Effector memory CD4-positive, alpha-beta T cell (primary cell): ENCODE data around the gene SMCHD1.
A peak's percentile ranks its signal among the peaks of the same experiment; 100 is the strongest.

Experiments
- DNase-seq, 3 donors: peaks; one replicate each; pipeline ENCODE4 v3.0.0-alpha.2; 2020
- H3K27ac ChIP-seq: 2 replicates; pipeline ENCODE4 v1.7.0; 2013; ENCODE audit warnings: mild to moderate bottlenecking, low read length, moderate library complexity; ENCODE audit not compliant: insufficient read depth, poor library complexity, severe bottlenecking
- H3K27me3 ChIP-seq: replicated peaks from 2 replicates; pipeline ENCODE4 v1.7.0; 2013; ENCODE audit warnings: mild to moderate bottlenecking, low read length; ENCODE audit not compliant: insufficient read depth, control insufficient read depth, poor library complexity, severe bottlenecking
- H3K36me3 ChIP-seq: 2 replicates; pipeline ENCODE4 v1.7.0; 2013; ENCODE audit warnings: mild to moderate bottlenecking, low read length, moderate library complexity; ENCODE audit not compliant: control insufficient read depth, insufficient read depth
- H3K4me1 ChIP-seq: 2 replicates; pipeline ENCODE4 v1.7.0; 2013; ENCODE audit warnings: low read length, mild to moderate bottlenecking; ENCODE audit not compliant: control insufficient read depth, insufficient read depth, poor library complexity, severe bottlenecking
- H3K4me3 ChIP-seq: 2 replicates; pipeline ENCODE4 v1.7.0; 2013; ENCODE audit warnings: low read length, low read depth, mild to moderate bottlenecking; ENCODE audit not compliant: insufficient read depth, poor library complexity, severe bottlenecking
- H3K9me3 ChIP-seq: 2 replicates; pipeline ENCODE4 v1.7.0; 2013; ENCODE audit warnings: mild to moderate bottlenecking, low read length, moderate library complexity; ENCODE audit not compliant: control insufficient read depth
- total RNA-seq, 3 donors: gene quantifications; one replicate each; lab custom pipeline; 2026; lab: John Stamatoyannopoulos, UW

SMCHD1 gene
- 729 to 782 (median 763) reads per million in 3 donors for total RNA-seq

- Histone ChIP-seq H3K4me1 (peaks cover 16% of the 10 kb centered on the region), H3K27me3 (no peaks in the 10 kb centered on the region), H3K9me3 (no peaks in the 10 kb centered on the region), H3K4me3 (peak within 1 kb of the TSS; percentile 98), H3K36me3 (peaks cover 6% of the 10 kb centered on the region), H3K27ac (peak within 1 kb of the TSS; percentile 99)
- DNase-seq, result peak; percentile 81 to 86 (median 85)
Observed at GRCh38 chr18:2655178-2655953, at the start of gene SMCHD1. Gene SMCHD1, plus strand, starts transcription at chr18:2655726. Its CDS starts 350 bp downstream, at chr18:2656076.

GRCh38 chr18:2606335-2606734 lies 49.2 kb upstream of the SMCHD1 start:
- H3K36me3 ChIP-seq, result peaks cover 3% of the 10 kb centered on the region
- H3K9me3 ChIP-seq, result no peaks in the 10 kb centered on the region
- peak overlapping the region; percentile 60 for H3K27ac ChIP-seq
- H3K4me1 ChIP-seq, result peaks cover 30% of the 10 kb centered on the region
- no peak for DNase-seq
- no peaks in the 10 kb centered on the region for H3K27me3 ChIP-seq
- no peak overlapping the region for H3K4me3 ChIP-seq

GRCh38 chr18:2609604-2610003 lies 45.9 kb upstream of the SMCHD1 start:
- peaks cover 20% of the 10 kb centered on the region for H3K4me1 ChIP-seq
- peaks cover 4% of the 10 kb centered on the region for H3K36me3 ChIP-seq
- no peaks in the 10 kb centered on the region for H3K27me3 ChIP-seq
- H3K9me3 ChIP-seq, result no peaks in the 10 kb centered on the region
- H3K4me3 ChIP-seq, result no peak overlapping the region
- no peak for DNase-seq
- no peak overlapping the region for H3K27ac ChIP-seq

- Histone ChIP-seq H3K27me3 (no peaks in the 10 kb centered on the region), H3K36me3 (peaks cover 10% of the 10 kb centered on the region), H3K27ac (no peak overlapping the region), H3K4me1 (peaks cover 13% of the 10 kb centered on the region), H3K4me3 (no peak overlapping the region), H3K9me3 (no peaks in the 10 kb centered on the region)
- no peak for DNase-seq
Observed at GRCh38 chr18:2610549-2610948, 45.0 kb upstream of the SMCHD1 start.

- H3K9me3 ChIP-seq, result no peaks in the 10 kb centered on the region
- H3K36me3 ChIP-seq, result peaks cover 10% of the 10 kb centered on the region
- H3K4me3 ChIP-seq, result no peak overlapping the region
- H3K4me1 ChIP-seq, result no peaks in the 10 kb centered on the region
- DNase-seq, result no peak
- no peaks in the 10 kb centered on the region for H3K27me3 ChIP-seq
- H3K27ac ChIP-seq, result no peak overlapping the region
Observed at GRCh38 chr18:2612996-2613395, 42.5 kb upstream of the SMCHD1 start.

GRCh38 chr18:2617401-2617998 lies 38.0 kb upstream of the SMCHD1 start:
- Histone ChIP-seq H3K36me3 (peaks cover 7% of the 10 kb centered on the region), H3K4me3 (no peak overlapping the region), H3K27me3 (no peaks in the 10 kb centered on the region), H3K4me1 (no peaks in the 10 kb centered on the region), H3K9me3 (no peaks in the 10 kb centered on the region), H3K27ac (no peak overlapping the region)
- no peak for DNase-seq

GRCh38 chr18:2618009-2618408 lies 37.5 kb upstream of the SMCHD1 start:
- Histone ChIP-seq H3K4me3 (no peak overlapping the region), H3K27ac (no peak overlapping the region), H3K9me3 (no peaks in the 10 kb centered on the region), H3K27me3 (no peaks in the 10 kb centered on the region), H3K36me3 (peaks cover 7% of the 10 kb centered on the region), H3K4me1 (no peaks in the 10 kb centered on the region)
- no peak for DNase-seq

- no peaks in the 10 kb centered on the region for H3K36me3 ChIP-seq
- no peak overlapping the region for H3K27ac ChIP-seq
- no peak for DNase-seq
- no peaks in the 10 kb centered on the region for H3K9me3 ChIP-seq
- H3K27me3 ChIP-seq, result no peaks in the 10 kb centered on the region
- H3K4me1 ChIP-seq, result no peaks in the 10 kb centered on the region
- H3K4me3 ChIP-seq, result no peak overlapping the region
Observed at GRCh38 chr18:2625217-2625616, 30.3 kb upstream of the SMCHD1 start.

- H3K27ac ChIP-seq, result no peak overlapping the region
- no peaks in the 10 kb centered on the region for H3K36me3 ChIP-seq
- H3K4me1 ChIP-seq, result no peaks in the 10 kb centered on the region
- DNase-seq, result no peak
- H3K27me3 ChIP-seq, result no peaks in the 10 kb centered on the region
- no peak overlapping the region for H3K4me3 ChIP-seq
- no peaks in the 10 kb centered on the region for H3K9me3 ChIP-seq
Observed at GRCh38 chr18:2627821-2628276, 27.7 kb upstream of the SMCHD1 start.

- Histone ChIP-seq H3K27me3 (no peaks in the 10 kb centered on the region), H3K4me1 (peaks cover 6% of the 10 kb centered on the region), H3K9me3 (no peaks in the 10 kb centered on the region), H3K36me3 (no peaks in the 10 kb centered on the region), H3K4me3 (no peak overlapping the region), H3K27ac (no peak overlapping the region)
- DNase-seq, result no peak
Observed at GRCh38 chr18:2629003-2629402, 26.5 kb upstream of the SMCHD1 start.
